Activated T-cell treated with anti-CD3 and anti-CD28 coated beads for 4 hours (primary cell): ENCODE measurements around the gene INPP5B.
"Not testable (repeated sequence)": the region's sequence is repeated elsewhere in the genome, so short reads cannot be mapped to it uniquely, and the experiment has no call there.

Source experiments
- DNase-seq: peaks from one replicate; pipeline ENCODE4 v3.0.0-alpha.2; 2020

INPP5B gene

GRCh38 chr1:37946703-37947360 lies at the start of gene INPP5B:
TSS of gene INPP5B (minus strand) at chr1:37947053. CDS start at chr1:37946308, 745 bp downstream.
- DNase-seq, result peak; percentile 61

- DNase-seq, result no peak
Observed at GRCh38 chr1:37995751-37996345, 49.0 kb upstream of the INPP5B start.

- no peak for DNase-seq
Observed at GRCh38 chr1:37994886-37995566, 48.2 kb upstream of the INPP5B start.

GRCh38 chr1:37989361-37989930 lies 42.6 kb upstream of the INPP5B start:
- no peak for DNase-seq

- DNase-seq, result no peak
Observed at GRCh38 chr1:37987679-37988078, 40.8 kb upstream of the INPP5B start.

- DNase-seq, result no peak
Observed at GRCh38 chr1:37983546-37983945, 36.7 kb upstream of the INPP5B start.

- no peak for DNase-seq
Observed at GRCh38 chr1:37978541-37978940, 31.7 kb upstream of the INPP5B start.

GRCh38 chr1:37975083-37975482 lies 28.2 kb upstream of the INPP5B start:
- DNase-seq, result not testable (repeated sequence)

GRCh38 chr1:37974567-37974966 lies 27.7 kb upstream of the INPP5B start:
- no peak for DNase-seq

GRCh38 chr1:37973684-37974083 lies 26.8 kb upstream of the INPP5B start:
- not testable (repeated sequence) for DNase-seq

GRCh38 chr1:37965301-37965700 lies 18.4 kb upstream of the INPP5B start:
- DNase-seq, result no peak

- not testable (repeated sequence) for DNase-seq
Observed at GRCh38 chr1:37964106-37964505, 17.3 kb upstream of the INPP5B start.

- no peak for DNase-seq
Observed at GRCh38 chr1:37958690-37959089, 11.8 kb upstream of the INPP5B start.

- DNase-seq, result no peak
Observed at GRCh38 chr1:37955685-37956084, 8.8 kb upstream of the INPP5B start.

GRCh38 chr1:37954316-37954971 lies 7.6 kb upstream of the INPP5B start:
- DNase-seq, result no peak

GRCh38 chr1:37952738-37953137 lies 5.9 kb upstream of the INPP5B start:
- no peak for DNase-seq

- no peak for DNase-seq
Observed at GRCh38 chr1:37951783-37952624, 5.2 kb upstream of the INPP5B start.

- no peak for DNase-seq
Observed at GRCh38 chr1:37951041-37951782, 4.4 kb upstream of the INPP5B start.

GRCh38 chr1:37949524-37950152 lies 2.8 kb upstream of the INPP5B start:
- no peak for DNase-seq

- DNase-seq, result no peak
Observed at GRCh38 chr1:37948841-37949240, 2.0 kb upstream of the INPP5B start.

- no peak for DNase-seq
Observed at GRCh38 chr1:37948166-37948565, 1.3 kb upstream of the INPP5B start.
